Endothelial cell (in vitro differentiated cells): Measurements from ENCODE around the gene SLC8A1. TPM values are rescaled to one million over a fixed set of nuclear protein-coding genes. Genes with fewer than 3 reads are reported as not detected.

Source experiments
- DNase-seq: peaks from one replicate; pipeline ENCODE4 v3.0.0; 2021; ENCODE audit warnings: low spot score
- H3K27ac Mint-ChIP-seq: one replicate; pipeline ENCODE4 v1.8.0; 2021; ENCODE audit warnings: mixed read lengths, inconsistent platforms; ENCODE audit not compliant: unreplicated experiment
- H3K27me3 Mint-ChIP-seq: one replicate; pipeline ENCODE4 v1.8.0; 2021; ENCODE audit warnings: mild to moderate bottlenecking, moderate library complexity, mixed read lengths, inconsistent platforms; ENCODE audit not compliant: unreplicated experiment
- H3K36me3 Mint-ChIP-seq: one replicate; pipeline ENCODE4 v1.8.0; 2021; ENCODE audit warnings: mild to moderate bottlenecking, low read depth, mixed read lengths, inconsistent platforms; ENCODE audit not compliant: unreplicated experiment
- H3K4me1 Mint-ChIP-seq: one replicate; pipeline ENCODE4 v1.8.0; 2021; ENCODE audit warnings: mild to moderate bottlenecking, mixed read lengths, inconsistent platforms; ENCODE audit not compliant: unreplicated experiment
- H3K4me3 Mint-ChIP-seq: one replicate; pipeline ENCODE4 v1.8.0; 2021; ENCODE audit warnings: mild to moderate bottlenecking, mixed read lengths, inconsistent platforms; ENCODE audit not compliant: unreplicated experiment
- H3K9me3 Mint-ChIP-seq: one replicate; pipeline ENCODE4 v1.8.0; 2021; ENCODE audit warnings: mixed read lengths, inconsistent platforms; ENCODE audit not compliant: unreplicated experiment
- total RNA-seq: library from RNA; stranded (reverse); fragmentation: NEBNext Ultra II Directional; extraction: Animal tissue kit (Norgen Biotek cat#: 25700); gene quantifications from one replicate; pipeline ENCODE4 v1.2.1, GENCODE V29; 2021; ENCODE audit not compliant: unreplicated experiment
- TF ChIP-seq, protein P1 (sequence below): fragments of 200-600 bp; sonication (generic); IDR thresholded peaks from one replicate; pipeline ENCODE4 v1.5.0; 2021; ENCODE audit warnings: antibody characterized with exemption; ENCODE audit not compliant: unreplicated experiment

SLC8A1 gene
- total RNA-seq, 1 donor from 2014 or later: 0.80 TPM

DNA sequence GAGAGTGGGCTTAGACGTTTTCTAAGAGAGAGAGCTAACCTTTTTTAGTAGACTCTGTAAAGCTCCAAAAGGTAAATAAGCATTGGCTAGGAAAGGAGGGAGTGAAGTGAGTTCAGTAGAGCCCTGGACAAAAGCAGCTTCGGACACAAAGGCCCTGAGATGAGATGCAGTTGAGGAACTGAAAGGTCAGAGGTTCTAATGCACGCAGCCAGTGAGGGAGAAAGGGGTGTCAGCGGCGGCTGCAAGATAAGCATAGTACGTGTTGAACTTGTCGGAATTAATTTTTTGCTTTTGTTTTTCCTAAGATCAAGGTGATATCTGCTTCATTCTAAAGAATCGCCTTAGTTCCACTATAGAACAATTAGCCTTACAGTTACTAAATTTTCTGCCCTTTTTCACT lies 11.2 kb upstream of the SLC8A1 start:
- Mint-ChIP-seq H3K27me3 (peaks cover 2% of the 10 kb centered on the region), H3K4me3 (no peak overlapping the region), H3K4me1 (no peaks in the 10 kb centered on the region), H3K27ac (no peak overlapping the region), H3K9me3 (no peaks in the 10 kb centered on the region), H3K36me3 (no peaks in the 10 kb centered on the region)
- no peak for DNase-seq
- TF ChIP-seq, protein P1, sequence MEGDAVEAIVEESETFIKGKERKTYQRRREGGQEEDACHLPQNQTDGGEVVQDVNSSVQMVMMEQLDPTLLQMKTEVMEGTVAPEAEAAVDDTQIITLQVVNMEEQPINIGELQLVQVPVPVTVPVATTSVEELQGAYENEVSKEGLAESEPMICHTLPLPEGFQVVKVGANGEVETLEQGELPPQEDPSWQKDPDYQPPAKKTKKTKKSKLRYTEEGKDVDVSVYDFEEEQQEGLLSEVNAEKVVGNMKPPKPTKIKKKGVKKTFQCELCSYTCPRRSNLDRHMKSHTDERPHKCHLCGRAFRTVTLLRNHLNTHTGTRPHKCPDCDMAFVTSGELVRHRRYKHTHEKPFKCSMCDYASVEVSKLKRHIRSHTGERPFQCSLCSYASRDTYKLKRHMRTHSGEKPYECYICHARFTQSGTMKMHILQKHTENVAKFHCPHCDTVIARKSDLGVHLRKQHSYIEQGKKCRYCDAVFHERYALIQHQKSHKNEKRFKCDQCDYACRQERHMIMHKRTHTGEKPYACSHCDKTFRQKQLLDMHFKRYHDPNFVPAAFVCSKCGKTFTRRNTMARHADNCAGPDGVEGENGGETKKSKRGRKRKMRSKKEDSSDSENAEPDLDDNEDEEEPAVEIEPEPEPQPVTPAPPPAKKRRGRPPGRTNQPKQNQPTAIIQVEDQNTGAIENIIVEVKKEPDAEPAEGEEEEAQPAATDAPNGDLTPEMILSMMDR: no peak

DNA sequence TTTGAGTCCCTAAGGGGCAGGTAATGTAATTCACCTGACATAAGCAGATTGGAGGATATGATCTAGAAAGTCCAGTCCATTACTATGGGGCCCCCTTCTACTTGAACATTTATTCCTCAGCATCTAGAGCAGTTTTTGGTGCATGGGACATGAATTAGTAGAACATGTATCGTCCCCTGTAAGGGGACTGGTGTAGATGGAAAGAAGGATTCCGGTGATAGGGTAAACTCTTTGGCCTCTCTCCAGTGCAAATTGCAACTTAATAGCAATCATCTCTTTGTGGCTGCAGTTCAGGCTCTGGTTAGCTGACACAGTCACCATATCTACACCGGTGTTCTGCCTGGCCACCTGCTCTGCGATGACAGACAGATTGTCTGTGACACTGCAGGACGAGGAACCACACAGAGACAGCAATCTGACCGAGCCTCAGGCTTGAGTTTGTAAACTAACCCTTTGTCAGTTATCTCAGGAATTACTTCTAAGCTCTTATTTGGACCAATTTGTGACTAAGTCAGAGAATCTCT lies 6.4 kb upstream of the SLC8A1 start:
- H3K27me3 Mint-ChIP-seq: no peaks in the 10 kb centered on the region
- TF ChIP-seq, protein P1: no peak
- no peak overlapping the region for H3K27ac Mint-ChIP-seq
- no peaks in the 10 kb centered on the region for H3K36me3 Mint-ChIP-seq
- no peaks in the 10 kb centered on the region for H3K9me3 Mint-ChIP-seq
- no peak overlapping the region for H3K4me3 Mint-ChIP-seq
- H3K4me1 Mint-ChIP-seq: no peaks in the 10 kb centered on the region
- no peak for DNase-seq

DNA sequence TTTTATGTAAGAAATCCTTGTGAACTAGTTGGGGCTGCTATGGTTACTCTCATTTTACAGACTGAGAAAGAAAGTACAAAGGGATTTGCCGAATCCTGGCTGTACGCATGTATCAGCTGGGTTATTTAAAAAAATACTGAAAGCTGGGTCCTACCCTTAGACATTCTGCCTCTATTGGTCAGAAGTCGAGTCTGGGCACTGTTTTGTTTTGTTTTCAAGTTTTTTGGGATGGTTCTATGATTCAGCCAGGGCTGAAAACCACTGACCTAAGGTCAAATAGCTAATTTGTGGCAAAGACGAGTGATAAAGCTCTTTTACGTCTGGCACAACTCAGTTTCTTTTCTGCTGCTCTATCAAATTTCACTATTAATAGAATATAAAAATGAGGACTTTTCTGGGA lies 5.9 kb upstream of the SLC8A1 start:
- peaks cover 4% of the 10 kb centered on the region for H3K27me3 Mint-ChIP-seq
- no peaks in the 10 kb centered on the region for H3K36me3 Mint-ChIP-seq

DNA sequence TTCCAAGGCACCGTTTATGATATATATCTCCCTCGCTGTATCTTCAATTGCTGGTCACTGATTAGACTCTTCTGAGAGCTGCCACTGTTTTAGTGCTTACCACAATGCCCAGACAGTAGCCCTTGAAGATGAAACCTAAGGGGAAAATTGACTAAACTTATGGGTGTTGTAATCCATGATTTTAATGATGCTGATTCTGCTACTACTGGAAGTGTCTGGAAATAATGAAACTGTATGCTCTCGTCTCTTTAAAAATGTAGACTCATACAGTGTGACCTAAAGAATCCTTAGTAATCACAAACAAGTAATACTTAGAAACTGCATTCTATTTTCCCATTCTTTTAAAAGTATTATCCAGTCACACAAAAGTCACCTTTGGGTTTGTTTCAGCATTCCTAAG lies 5.5 kb upstream of the SLC8A1 start:
- no peak for DNase-seq
- Mint-ChIP-seq H3K27ac (no peak overlapping the region), H3K9me3 (no peaks in the 10 kb centered on the region), H3K4me3 (no peak overlapping the region), H3K27me3 (peaks cover 5% of the 10 kb centered on the region), H3K36me3 (no peaks in the 10 kb centered on the region), H3K4me1 (peaks cover 2% of the 10 kb centered on the region)
- TF ChIP-seq, protein P1: no peak

More for the DNA sequence above, 5.9 kb upstream of the SLC8A1 start:
- no peak overlapping the region for H3K4me3 Mint-ChIP-seq
- H3K27ac Mint-ChIP-seq: no peak overlapping the region
- TF ChIP-seq, protein P1: no peak
- no peaks in the 10 kb centered on the region for H3K4me1 Mint-ChIP-seq
- DNase-seq: no peak
- no peaks in the 10 kb centered on the region for H3K9me3 Mint-ChIP-seq

DNA sequence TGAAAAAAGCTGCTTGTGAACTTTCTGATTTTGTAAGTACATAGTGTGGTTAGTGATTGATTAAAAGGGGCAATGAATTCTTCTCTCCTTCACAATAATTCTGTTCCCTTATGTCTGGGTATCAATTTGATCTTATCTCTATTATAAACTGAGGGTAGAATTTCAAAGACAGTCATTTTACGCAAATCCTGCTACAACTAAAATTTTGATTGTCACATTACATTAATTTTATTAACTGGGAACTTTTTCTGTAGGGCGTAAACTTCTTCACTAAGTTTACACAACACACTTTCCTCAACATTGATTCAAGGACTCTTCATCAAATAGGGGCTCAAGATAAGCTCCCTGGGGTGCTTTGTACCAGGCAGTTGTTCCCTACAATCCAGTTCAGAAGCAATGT lies 5.0 kb upstream of the SLC8A1 start:
- TF ChIP-seq, protein P1: no peak
- no peak for DNase-seq
- peaks cover 6% of the 10 kb centered on the region for H3K27me3 Mint-ChIP-seq
- H3K4me3 Mint-ChIP-seq: no peak overlapping the region
- peaks cover 4% of the 10 kb centered on the region for H3K4me1 Mint-ChIP-seq
- H3K36me3 Mint-ChIP-seq: no peaks in the 10 kb centered on the region
- H3K9me3 Mint-ChIP-seq: no peaks in the 10 kb centered on the region
- no peak overlapping the region for H3K27ac Mint-ChIP-seq
